Gastrocnemius medialis (tissue), 4 donors: ENCODE data around the gene TAF1A.

Source experiments
- POLR2A ChIP-seq, 2 donors: fragments of 450-650 bp; IDR thresholded peaks; one replicate each; pipeline ENCODE4 v1.6.1; 2017; ENCODE audit warnings: antibody characterized with exemption in 2 of 2, mild to moderate bottlenecking in 2 of 2, moderate library complexity in 2 of 2
- TF ChIP-seq, protein P1 (sequence below), 5 experiments: fragments of 450-650 bp in 3 of 5; fragments of 200-600 bp in 2 of 5; sonication (generic) in 2 of 5; IDR thresholded peaks in 4 of 5; conservative IDR thresholded peaks in 1 of 5; 1 replicate in 4 of 5; 2 replicates in 1 of 5; pipeline ENCODE4 v1.5.1; 2016 to 2019; ENCODE audit warnings: antibody characterized with exemption in 5 of 5, mild to moderate bottlenecking in 3 of 5, moderate library complexity in 3 of 5

DNA sequence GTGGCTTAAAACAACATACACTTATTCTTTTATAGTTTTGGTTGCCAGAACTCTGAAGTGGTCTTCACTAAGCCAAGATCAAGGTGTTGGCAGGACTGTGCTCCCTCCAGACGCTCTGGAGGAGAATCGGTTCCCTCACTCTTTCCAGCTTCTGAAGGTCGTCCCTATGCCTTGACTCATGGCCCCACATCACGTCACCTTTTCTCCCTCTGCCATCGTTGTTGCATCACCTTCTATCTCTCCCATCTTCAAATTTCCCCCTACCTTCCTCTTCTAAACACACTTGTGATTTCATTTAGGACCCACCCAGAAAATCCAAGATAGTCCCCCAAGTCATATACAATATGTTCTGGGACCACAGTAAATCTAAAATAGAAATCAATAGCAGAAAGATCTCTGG lies 54.3 kb downstream of the TAF1A start:
- TF ChIP-seq, protein P1, sequence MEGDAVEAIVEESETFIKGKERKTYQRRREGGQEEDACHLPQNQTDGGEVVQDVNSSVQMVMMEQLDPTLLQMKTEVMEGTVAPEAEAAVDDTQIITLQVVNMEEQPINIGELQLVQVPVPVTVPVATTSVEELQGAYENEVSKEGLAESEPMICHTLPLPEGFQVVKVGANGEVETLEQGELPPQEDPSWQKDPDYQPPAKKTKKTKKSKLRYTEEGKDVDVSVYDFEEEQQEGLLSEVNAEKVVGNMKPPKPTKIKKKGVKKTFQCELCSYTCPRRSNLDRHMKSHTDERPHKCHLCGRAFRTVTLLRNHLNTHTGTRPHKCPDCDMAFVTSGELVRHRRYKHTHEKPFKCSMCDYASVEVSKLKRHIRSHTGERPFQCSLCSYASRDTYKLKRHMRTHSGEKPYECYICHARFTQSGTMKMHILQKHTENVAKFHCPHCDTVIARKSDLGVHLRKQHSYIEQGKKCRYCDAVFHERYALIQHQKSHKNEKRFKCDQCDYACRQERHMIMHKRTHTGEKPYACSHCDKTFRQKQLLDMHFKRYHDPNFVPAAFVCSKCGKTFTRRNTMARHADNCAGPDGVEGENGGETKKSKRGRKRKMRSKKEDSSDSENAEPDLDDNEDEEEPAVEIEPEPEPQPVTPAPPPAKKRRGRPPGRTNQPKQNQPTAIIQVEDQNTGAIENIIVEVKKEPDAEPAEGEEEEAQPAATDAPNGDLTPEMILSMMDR (IDR thresholded peaks at IDR 0.05 in 4 of 5, conservative IDR thresholded peaks at IDR 0.05 in 1 of 5) = no peak
- TF ChIP-seq POLR2A (IDR thresholded peaks at IDR 0.05) = no peak
